ENCODE data around the gene UNC79.
"Not testable (repeated sequence)": the region's sequence is repeated elsewhere in the genome, so short reads cannot be mapped to it uniquely, and the experiment has no call there.

Gene UNC79

DNA sequence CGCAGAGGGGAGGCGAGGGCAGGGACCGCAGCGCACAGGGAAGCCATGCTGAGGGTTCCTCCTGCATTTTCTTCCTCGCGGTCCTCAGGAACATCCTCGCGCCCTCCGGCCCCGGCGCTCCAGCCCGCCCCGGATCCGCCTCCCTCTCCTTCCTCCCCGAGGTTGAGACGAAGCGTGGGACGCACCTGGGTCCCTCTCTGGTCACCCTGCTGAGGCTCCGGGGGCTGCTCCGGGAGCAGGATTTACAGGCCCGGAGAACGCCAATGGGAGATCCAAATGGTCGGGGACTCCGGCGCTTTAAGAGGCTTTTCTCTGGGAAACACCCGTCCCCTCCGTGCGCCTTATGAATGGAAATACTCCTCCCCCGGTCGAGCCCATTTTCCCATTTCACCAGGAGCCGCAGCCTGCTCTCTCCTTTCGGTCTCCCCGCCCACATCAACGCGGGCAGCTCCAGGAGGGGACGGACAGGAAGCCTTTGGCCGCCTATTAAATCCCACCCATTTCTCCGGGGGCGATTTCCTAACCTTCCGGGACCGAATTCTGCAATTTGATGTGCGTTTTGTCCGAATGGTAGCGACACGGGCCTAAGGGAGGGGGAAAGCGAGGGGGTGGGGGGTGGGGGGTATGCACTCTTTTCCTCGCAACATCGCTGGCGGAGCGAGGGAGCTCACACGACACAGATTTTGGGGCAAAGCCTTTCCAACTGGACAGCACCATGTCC is at the start of gene UNC79:
Gene UNC79, plus strand, starts transcription at position 625 of the 721 bp plus-strand sequence. Its CDS starts 91 bp downstream, at position 716.
- DNase-seq: peak; percentile 77

DNA sequence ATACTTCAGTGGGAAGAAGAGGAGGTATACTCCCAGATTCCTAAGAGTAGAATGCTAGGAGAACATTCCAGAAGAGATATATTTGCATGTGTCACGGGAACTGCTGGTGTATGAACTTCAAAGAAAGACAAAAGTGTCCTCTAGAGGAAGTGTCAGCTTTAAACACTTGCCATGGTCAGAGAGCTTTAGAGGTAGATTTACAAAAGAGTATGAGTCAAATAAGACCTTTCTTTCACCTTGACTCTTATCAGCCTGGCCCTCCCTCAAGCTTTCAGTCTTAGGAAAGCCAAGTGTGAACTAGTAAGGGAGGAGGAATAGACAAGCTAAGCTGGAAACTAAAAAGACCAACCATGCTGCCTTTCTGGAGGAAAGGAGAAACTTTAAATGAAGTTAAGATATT is 49.1 kb upstream of the UNC79 start:
- DNase-seq: no peak

DNA sequence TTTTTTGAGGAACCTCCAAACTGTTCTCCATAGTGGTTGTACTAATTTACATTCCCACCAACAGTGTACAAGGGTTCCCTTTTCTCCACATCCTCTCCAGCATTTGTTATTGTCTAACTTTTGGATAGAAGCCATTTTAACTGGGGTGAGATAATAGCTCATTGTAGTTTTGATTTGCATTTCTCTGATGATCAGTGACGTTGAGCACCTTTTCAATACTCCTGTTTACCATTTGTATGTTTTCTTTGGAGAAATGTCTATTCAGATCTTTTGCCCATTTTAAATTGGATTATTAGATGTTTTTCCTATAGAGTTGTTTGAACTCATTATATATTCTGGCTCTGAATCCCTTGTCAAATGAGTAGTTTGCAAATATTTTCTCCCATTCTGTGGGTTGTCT is 46.5 kb upstream of the UNC79 start:
- not testable (repeated sequence) for DNase-seq

DNA sequence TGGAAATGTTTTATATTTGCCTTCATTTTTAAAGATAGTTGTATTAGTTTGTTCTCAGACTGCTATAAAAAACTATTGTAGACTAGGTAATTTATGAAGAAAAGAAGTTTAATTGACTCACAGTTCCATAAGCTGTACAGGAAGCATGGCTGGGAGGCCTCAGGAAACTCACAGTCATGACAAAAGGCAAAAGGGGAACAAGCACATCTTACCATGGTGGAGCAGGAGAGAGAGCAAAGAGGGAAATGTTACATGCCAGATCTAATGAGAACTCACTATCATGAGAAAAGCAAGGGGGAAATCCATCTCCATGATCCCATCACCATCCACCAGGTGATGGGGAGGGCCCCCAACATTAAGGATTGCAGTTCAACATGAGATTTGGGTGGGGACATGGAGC is 35.5 kb upstream of the UNC79 start:
- DNase-seq: no peak

DNA sequence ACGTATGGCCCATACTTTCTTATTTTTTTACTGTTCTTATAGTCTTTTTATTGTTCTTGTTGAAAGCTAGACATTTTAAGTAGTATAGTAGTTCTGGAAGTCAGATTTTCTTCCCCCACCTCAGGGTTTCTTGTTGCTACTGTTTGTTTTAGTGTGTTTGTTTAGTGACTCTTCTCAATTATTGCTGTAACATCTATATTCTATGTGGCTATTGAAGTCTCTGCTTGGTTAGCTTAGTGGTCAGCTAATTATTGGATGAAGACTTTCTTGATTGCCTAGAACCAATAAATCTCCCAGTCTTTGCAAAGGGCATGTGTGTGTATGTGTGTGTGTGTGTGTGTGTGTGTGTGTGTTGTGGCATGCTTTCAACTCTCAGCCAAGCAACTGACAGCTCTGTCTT is 34.3 kb upstream of the UNC79 start:
- DNase-seq: no peak

DNA sequence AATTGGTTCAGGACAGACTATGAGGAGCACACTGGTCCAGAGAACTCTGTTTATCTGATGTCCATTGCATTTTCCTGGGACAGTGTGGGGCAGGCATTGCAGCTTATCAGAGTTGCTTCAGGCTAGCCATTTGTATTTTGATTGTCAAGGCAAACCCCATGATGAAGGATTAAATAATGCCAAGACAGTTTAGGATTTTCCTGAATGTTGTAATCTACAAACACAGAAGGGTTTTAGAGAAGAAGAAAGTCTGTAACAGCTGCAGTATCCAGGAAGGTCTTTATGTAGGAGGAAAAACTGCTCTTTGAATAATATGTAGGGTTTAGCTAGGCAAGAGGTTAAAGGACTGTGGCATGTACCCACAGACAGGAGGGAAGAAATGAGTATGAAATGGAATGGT is 32.2 kb upstream of the UNC79 start:
- DNase-seq: no peak

DNA sequence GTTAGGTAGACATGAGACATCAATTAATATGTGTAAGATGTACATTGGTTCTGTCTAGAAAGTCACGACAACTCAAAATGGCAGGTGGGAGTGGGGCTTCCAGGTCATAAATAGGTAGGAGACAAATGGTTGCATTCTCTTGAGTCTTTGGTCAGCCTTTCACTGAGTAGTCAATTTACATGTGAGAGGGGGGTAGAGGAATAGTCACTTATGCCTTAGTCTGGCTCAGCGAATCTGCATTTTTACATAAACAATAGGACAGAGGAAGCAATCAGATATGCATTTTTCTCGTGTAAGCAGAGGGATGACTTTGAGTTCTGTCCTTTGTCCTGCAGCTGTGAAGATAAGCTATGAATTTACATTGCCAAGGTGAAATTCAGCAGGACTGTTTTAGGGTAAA is 27.8 kb upstream of the UNC79 start:
- DNase-seq: no peak

DNA sequence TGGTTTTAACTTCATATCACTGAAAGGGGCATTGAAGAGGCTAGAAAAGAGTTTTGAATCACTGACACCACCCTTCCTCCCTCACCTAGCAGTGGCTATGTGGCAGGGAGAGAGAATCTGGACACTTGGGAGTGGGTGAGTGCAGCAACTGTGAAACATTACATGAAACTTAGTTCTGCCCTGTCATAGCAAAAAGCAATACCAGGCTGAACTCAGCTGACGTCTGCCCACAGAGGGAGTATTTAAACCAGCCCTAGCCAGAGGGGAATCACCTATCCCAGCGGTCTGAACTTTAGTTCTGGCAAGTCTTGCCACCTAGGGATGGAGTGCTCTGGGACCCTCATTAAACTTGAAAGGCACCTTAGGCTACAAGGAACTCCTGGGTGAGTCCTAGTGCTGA is 20.7 kb upstream of the UNC79 start:
- no peak for DNase-seq

DNA sequence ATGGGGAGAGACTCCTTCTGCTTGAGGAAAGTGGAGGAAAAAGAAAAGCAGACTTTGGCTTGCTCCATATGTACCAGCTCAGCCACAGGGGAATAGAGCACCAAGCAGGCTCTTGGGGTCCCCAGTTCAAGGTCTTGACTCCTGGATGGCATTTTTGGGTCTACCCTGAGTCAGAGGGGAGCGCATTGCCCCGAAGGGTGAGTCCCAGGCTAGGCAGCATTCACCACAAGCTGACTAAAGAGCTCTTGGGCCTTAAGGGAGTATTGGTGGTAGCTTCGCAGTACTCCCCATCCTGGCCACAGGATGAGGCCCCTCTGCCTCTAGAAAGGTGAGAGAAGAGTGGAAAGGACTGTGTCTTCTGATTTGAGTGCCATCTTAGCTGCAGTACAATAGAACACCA is 19.8 kb upstream of the UNC79 start:
- DNase-seq: no peak

DNA sequence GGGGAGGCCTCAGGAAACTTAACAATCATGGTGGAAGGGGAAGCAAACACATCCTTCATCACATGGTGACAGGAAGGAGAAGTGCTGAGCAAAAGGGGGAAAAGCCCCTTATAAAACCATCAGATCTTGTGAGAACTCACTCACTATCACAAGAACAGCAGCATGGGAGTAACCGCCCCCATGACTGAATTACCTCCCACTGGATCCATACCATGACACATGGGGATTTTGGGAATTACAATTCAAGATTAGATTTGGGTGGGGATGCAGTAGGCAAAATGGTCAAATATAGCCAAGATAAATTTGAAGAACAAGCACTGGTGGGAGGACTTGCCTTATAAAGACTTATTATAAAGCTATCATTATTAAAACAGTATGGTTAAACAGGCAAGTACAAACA is 5.6 kb upstream of the UNC79 start:
- not testable (repeated sequence) for DNase-seq

DNA sequence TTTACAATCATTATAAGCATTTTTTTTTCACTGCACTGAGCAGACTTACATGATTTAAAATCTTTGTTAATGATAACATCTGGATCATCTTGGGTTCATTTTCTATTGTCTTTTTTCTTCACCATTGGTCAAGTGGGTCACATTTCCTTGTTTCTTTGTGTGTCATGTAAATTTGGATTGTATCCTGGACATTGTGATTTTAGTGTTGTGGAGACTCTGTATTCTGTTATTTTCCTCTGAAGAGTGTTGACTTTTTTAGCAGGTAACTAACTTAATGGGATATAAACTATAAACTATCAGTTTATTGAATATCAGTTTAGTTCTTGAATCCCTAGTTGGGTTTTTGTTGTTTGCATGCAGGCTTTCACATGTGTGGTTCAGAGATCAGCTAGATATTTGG is 4.0 kb upstream of the UNC79 start:
- no peak for DNase-seq

DNA sequence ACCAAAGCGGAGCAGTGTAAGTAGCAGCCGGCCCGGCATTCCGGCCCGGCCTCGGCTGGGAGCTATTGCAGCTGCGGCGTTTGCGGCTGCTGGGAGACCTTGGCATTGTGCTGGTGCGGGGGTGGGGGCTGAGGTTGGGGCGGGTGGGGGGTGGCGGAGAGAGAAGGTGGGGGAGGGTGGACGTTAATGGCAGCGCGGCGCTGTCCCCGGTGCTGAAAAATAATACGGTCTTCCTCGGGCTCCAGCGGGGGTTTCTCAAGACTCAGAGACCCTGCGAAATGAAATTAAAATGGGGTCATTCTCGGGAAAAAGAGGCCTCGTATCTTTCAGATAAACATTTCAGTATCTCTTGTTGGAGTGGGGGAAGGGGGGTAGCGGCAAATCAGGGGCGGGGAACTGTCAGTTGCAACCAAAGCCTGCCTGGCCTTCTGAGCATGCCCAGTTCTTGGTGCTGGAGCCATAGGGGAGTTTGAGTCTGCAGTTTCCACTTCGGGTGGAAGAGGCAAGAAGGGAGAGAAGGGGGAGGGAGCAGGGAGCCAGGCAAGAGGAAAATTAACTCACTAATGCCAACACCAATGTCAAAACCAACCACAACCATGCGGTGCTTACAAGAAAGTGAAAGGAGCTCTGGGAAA is 414 bp downstream of the UNC79 start:
- peak; percentile 72 for DNase-seq

DNA sequence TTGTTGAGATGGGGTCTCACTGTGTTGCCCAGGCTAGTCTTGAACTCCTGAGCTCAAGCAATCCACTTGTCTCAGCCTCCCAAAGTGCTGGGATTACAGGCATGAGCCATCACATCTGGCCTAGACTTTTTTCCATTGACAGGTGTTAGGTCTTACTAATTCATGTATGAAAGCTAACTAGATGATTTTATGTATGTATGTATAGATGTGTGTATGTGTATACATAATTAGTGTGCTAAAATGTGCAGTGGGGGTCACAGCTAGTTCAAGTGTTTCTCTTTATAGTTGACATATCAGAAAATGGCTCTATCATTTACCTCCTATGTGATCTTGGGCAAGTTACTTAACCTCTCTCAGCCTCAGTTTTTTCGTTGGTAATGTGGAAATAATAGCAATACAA is 23.5 kb downstream of the UNC79 start:
- no peak for DNase-seq

DNA sequence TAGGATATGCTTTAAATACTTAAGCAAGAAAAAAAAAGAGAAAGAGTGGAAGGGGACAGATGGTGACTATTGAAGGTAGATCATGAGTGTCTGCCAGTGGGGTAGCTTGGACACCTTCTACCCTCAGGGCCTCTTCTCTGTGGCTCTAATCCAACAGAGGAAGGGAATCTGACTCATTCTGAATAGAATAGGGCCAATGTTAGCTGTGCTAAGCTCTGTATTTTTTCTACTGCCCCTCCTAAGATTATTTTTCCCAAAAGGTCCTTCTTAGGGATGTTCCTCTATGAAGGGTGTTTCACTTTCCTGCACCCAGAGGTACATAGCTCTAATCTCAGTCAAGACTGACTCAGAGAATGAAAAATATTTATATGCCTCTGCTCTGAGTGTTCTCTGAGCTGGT is 25.6 kb downstream of the UNC79 start:
- DNase-seq: no peak

DNA sequence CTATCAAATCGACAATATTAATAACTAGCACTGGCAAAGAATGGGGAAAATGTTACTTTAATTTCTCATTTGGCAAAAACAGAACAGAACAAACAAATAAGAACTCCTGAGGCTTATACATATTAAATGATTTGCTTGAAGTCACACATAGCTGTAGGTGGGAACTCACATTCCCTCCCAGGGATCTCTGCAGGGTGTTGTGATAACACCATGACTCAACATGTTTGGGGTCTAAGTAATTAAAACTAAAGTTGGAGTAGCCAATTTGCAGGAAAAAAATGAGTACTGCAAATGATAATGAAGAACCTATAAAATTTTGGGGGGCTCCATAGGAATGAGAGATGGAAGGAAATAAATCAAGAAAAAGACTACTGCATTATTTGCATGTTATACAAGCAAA is 27.5 kb downstream of the UNC79 start:
- DNase-seq: no peak

DNA sequence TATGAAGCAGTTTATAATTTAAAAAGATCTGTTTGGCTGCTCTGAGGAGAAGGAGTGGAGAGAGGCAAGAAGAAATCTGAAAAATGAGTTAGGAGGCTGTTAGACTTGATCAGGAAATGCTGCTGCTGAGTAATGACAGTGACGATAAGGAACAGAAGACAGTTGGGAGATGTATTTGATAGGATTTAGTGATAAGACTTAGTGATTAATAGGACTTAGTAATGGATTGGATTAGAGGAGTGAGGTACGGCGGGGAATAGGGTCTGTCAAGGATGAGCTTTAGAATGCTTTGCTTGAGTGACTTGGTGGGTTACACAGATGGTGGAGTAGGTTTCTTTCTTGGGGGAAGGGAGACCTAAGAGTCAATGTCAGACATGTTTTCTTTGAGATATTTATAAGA is 31.7 kb downstream of the UNC79 start:
- no peak for DNase-seq

DNA sequence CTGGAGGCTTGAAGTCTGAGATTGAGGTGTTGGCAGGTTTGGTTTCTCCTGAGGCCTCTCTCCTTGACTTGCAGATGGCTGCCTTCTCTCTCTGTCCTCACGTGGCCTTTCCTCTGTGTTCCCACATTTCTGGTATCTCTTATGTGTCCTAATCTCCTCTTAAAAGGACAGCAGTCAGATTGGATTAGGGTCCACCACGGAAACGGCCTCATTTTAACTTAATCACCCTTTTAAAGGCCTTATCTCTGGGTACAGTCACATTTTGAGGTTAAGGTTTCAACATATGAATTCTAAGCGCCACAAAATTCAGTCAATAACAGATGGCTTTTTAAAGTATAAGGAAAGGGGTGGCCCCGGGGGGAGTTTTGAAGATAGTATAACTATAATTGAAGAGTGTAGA is 33.5 kb downstream of the UNC79 start:
- no peak for DNase-seq

DNA sequence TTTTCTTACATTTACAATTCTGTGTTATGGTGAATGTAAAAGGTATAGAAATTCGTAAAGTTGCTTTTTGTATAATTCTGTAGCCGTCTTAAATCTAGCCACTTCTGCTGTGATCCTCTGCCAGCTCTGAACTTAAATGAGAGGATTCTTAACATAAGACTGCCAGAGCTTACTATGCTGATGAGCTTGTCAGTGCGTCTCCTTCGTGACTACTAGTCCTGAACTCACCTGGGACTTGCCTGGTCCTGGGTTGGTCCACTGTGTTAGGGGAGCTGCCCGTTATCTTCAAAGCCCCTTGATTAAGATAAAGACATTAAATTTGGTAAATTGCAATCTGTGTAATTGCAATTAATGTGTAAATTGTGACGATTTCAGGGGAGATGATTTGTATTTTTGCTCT is 44.7 kb downstream of the UNC79 start:
- DNase-seq: no peak

DNA sequence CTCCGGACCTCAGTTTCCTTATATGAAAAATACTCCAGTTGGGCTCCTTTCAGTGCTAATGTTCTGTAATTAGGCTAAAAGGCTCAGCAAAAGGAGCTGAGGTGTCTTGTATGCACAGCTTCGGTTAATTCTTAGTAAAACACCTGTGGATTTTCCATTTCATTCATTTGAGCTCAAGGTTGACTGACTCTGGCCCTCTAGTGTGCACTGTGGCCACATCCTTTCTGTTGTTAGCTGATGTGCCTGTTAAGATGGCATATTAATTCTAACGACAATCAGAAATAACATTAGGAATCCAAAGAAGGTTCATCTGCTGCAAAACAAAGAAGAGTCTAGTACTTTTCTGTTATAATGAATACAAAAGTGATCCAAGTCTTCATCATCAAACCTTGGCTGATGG is 45.6 kb downstream of the UNC79 start:
- no peak for DNase-seq

DNA sequence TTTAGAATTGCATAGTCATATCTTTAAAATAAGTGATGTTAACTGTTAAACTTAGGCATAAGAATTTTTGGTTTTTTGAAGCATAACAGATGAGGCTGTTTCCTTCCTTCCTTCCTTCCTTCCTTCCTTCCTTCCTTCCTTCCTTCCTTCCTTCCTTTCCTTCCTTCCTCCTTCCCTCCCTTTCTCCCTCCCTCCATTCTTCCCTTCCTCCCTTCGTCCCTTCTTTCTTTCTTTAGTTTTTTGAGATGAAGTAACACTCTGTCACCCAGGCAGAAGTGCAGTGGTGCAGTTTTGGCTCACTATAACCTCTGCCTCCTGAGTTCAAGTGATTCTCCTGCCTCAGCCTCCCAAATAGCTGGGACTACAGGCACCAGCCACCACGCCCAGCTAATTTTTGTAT is 48.3 kb downstream of the UNC79 start:
- DNase-seq: not testable (repeated sequence)

DNA sequence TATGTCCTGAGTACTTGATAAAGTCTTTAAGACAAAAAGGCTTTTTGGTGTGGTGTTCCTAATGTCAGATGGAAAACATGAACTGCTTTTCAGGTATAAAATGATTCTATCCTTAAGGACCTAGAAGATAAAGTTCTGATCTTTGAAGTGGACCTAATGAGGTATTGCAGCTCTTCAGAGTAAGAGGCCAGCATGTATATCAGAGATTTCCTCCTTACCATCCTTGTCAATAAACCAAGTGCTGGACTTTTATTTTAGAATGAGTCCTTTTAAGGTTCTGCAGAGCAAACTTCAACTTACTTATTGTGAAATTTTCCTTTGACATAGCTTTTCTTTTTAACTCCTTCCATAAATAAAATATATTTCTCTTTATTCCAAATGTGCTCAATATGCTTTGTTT is 50.1 kb downstream of the UNC79 start:
- no peak for DNase-seq

DNA sequence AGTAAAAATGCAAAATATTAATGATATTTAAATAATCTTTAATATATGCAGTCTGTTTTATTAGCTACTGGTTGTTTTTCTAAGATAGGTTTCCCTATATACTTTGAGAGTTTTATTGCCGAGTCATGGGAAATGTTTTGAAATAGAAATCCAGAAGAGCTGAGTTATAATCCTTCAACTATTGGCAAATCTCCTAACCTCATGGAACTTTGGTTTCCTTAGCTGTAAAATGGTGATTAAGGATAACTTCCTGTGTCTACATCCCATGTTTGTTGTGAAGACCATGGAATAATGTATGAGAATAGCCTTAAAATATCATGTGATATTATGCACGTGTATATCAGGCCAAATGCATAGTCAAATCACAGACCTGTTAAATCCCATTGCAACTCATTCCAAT is 51.0 kb downstream of the UNC79 start:
- no peak for DNase-seq

DNA sequence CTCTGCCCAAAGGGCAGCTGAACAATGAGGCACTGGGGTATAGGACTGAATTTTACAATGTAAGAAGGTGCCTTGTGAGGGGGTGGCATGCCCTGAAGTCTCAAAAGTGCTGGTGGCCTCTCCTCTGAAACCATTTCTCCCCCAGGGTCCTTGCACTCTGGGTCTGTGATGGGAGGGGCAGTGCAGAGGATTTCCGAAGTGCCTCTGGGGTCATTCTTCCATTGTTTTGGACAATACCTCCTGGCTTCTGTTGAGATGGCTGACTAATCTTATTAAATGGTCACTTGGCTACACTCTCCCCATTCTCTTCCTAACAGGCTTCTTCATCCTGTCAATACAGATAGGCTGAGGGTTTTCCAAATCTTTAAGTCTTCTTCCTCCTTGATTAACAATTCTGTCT is 59.3 kb downstream of the UNC79 start:
- no peak for DNase-seq

DNA sequence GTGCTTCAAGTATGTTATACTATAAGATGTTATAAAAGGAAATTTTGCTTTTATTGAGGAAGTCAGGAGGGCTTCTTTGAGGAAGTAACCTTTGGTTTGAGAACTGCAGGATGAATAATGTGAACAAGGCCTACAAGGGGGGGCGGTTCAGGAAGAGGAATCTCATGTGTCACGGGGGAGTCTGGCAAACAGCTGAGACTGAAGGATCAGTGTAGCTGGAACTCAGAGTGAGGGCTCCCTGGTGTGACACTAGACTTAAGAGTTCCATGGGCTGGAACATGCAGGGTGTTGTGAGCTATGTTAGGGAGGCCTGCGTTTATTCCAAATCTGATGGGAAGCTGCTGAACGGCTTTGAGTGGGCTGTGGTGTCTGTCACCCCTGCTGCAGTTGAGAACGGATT is 62.3 kb downstream of the UNC79 start:
- DNase-seq: no peak

DNA sequence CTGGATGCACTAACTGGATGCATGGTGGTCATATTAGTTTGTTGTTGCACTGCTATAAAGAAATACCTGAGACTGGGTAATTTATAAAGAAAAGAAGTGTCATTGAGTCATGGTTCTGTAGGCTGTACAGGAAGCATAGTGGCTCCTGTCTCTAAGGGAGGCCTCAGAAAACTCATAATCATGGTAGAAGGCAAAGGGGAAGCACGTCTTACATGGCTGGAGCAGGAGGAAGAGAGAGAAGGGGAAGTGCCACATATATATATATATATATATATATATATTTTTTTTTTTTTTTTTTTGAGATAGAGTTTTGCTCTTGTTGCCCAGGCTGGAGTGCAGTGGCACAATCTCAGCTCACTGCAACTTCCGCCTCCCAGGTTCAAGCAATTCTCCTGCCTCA is 62.9 kb downstream of the UNC79 start:
- DNase-seq: not testable (repeated sequence)

Measured in DMS153 (cell line).